ENCODE results near the gene CHST8.

Gene CHST8

GRCh38 chr19:33700408-33701013 lies 78.8 kb downstream of the CHST8 start:
- H3K9ac ChIP-seq (ENCODE audit: low read depth in 1 of 2, low read length in 2 of 2) = no peak overlapping the region
- no peaks in the 10 kb centered on the region for H3K4me1 ChIP-seq (ENCODE audit: control insufficient read depth in 2 of 2, insufficient read depth in 2 of 2, low read length in 2 of 2)
- H3K36me3 ChIP-seq (ENCODE audit: control insufficient read depth in 2 of 2, insufficient read depth in 2 of 2, low read length in 2 of 2) = no peaks in the 10 kb centered on the region
- no peak overlapping the region for H3K4me3 ChIP-seq (ENCODE audit: low read length in 2 of 2)
- H3K9me3 ChIP-seq (ENCODE audit: control insufficient read depth in 2 of 2, low read length in 2 of 2) = no peaks in the 10 kb centered on the region
- no peak overlapping the region for H3K27ac ChIP-seq (ENCODE audit: low read depth in 2 of 2, low read length in 2 of 2)
- H3K27me3 ChIP-seq (ENCODE audit: control insufficient read depth in 2 of 2, insufficient read depth in 2 of 2, low read length in 2 of 2) = no peaks in the 10 kb centered on the region

DNA sequence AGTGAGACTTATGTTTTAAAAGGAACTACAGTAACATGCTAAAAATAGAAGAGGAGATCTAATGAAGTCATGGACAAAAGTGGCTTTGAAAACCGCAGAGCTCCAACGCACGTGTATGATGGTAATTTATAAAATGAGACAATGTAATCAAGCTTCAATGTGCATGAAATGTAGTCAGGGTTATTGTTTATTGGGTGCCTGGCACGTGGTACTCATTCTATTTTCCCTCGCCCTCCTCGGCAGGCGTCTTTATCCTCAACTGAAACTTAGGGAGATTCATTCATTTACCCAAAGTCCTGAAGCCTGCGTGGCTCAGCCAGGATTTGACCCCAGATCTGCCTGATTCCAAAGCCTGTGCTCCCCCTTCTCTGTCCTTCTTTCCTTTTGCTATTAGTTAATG lies 79.8 kb downstream of the CHST8 start:
- Histone ChIP-seq H3K9ac (ENCODE audit: low read depth in 1 of 2, low read length in 2 of 2) (no peak overlapping the region), H3K27ac (ENCODE audit: low read depth in 2 of 2, low read length in 2 of 2) (no peak overlapping the region), H3K9me3 (ENCODE audit: control insufficient read depth in 2 of 2, low read length in 2 of 2) (no peaks in the 10 kb centered on the region), H3K4me3 (ENCODE audit: low read length in 2 of 2) (no peak overlapping the region), H3K36me3 (ENCODE audit: control insufficient read depth in 2 of 2, insufficient read depth in 2 of 2, low read length in 2 of 2) (no peaks in the 10 kb centered on the region), H3K27me3 (ENCODE audit: control insufficient read depth in 2 of 2, insufficient read depth in 2 of 2, low read length in 2 of 2) (no peaks in the 10 kb centered on the region), H3K4me1 (ENCODE audit: control insufficient read depth in 2 of 2, insufficient read depth in 2 of 2, low read length in 2 of 2) (no peaks in the 10 kb centered on the region)

- H3K36me3 ChIP-seq (ENCODE audit: control insufficient read depth in 2 of 2, insufficient read depth in 2 of 2, low read length in 2 of 2) = no peaks in the 10 kb centered on the region
- H3K27me3 ChIP-seq (ENCODE audit: control insufficient read depth in 2 of 2, insufficient read depth in 2 of 2, low read length in 2 of 2) = no peaks in the 10 kb centered on the region
- H3K9me3 ChIP-seq (ENCODE audit: control insufficient read depth in 2 of 2, low read length in 2 of 2) = no peaks in the 10 kb centered on the region
- H3K27ac ChIP-seq (ENCODE audit: low read depth in 2 of 2, low read length in 2 of 2) = no peak overlapping the region
- no peak overlapping the region for H3K4me3 ChIP-seq (ENCODE audit: low read length in 2 of 2)
- no peaks in the 10 kb centered on the region for H3K4me1 ChIP-seq (ENCODE audit: control insufficient read depth in 2 of 2, insufficient read depth in 2 of 2, low read length in 2 of 2)
- H3K9ac ChIP-seq (ENCODE audit: low read depth in 1 of 2, low read length in 2 of 2) = no peak overlapping the region
Measured at GRCh38 chr19:33702606-33703437, 81.1 kb downstream of the CHST8 start.

DNA sequence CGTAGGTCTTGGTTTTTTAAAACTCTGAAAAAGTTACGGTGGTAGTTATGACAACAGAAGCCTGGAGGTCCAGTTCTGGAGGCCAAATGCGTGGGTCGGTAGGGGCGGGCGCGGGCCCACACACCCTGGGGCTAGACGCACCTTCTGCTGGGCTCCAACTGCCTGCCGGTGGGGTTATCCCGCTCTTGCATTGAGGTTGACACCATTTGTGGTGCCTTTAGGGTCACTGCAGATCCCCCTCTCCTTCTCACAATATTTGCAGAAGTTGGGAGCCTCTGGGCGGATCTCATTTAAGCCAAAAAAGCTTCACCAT lies 81.6 kb downstream of the CHST8 start:
- no peaks in the 10 kb centered on the region for H3K4me1 ChIP-seq (ENCODE audit: control insufficient read depth in 2 of 2, insufficient read depth in 2 of 2, low read length in 2 of 2)
- H3K27ac ChIP-seq (ENCODE audit: low read depth in 2 of 2, low read length in 2 of 2) = no peak overlapping the region
- no peaks in the 10 kb centered on the region for H3K36me3 ChIP-seq (ENCODE audit: control insufficient read depth in 2 of 2, insufficient read depth in 2 of 2, low read length in 2 of 2)
- H3K4me3 ChIP-seq (ENCODE audit: low read length in 2 of 2) = no peak overlapping the region
- H3K9ac ChIP-seq (ENCODE audit: low read depth in 1 of 2, low read length in 2 of 2) = no peak overlapping the region
- H3K9me3 ChIP-seq (ENCODE audit: control insufficient read depth in 2 of 2, low read length in 2 of 2) = peaks cover 0 to 2% of the 10 kb centered on the region in 2 donors
- H3K27me3 ChIP-seq (ENCODE audit: control insufficient read depth in 2 of 2, insufficient read depth in 2 of 2, low read length in 2 of 2) = no peaks in the 10 kb centered on the region

- Histone ChIP-seq H3K4me1 (ENCODE audit: control insufficient read depth in 2 of 2, insufficient read depth in 2 of 2, low read length in 2 of 2) (no peaks in the 10 kb centered on the region), H3K27me3 (ENCODE audit: control insufficient read depth in 2 of 2, insufficient read depth in 2 of 2, low read length in 2 of 2) (no peaks in the 10 kb centered on the region), H3K9ac (ENCODE audit: low read depth in 1 of 2, low read length in 2 of 2) (no peak overlapping the region), H3K4me3 (ENCODE audit: low read length in 2 of 2) (no peak overlapping the region), H3K36me3 (ENCODE audit: control insufficient read depth in 2 of 2, insufficient read depth in 2 of 2, low read length in 2 of 2) (no peaks in the 10 kb centered on the region), H3K9me3 (ENCODE audit: control insufficient read depth in 2 of 2, low read length in 2 of 2) (peaks cover 0 to 2% of the 10 kb centered on the region in 2 donors), H3K27ac (ENCODE audit: low read depth in 2 of 2, low read length in 2 of 2) (no peak overlapping the region)
Measured at GRCh38 chr19:33703821-33704220, 82.1 kb downstream of the CHST8 start.

GRCh38 chr19:33704271-33704670 lies 82.5 kb downstream of the CHST8 start:
- no peak overlapping the region for H3K9ac ChIP-seq (ENCODE audit: low read depth in 1 of 2, low read length in 2 of 2)
- peaks cover 0 to 2% of the 10 kb centered on the region in 2 donors for H3K9me3 ChIP-seq (ENCODE audit: control insufficient read depth in 2 of 2, low read length in 2 of 2)
- no peaks in the 10 kb centered on the region for H3K4me1 ChIP-seq (ENCODE audit: control insufficient read depth in 2 of 2, insufficient read depth in 2 of 2, low read length in 2 of 2)
- no peak overlapping the region for H3K27ac ChIP-seq (ENCODE audit: low read depth in 2 of 2, low read length in 2 of 2)
- H3K36me3 ChIP-seq (ENCODE audit: control insufficient read depth in 2 of 2, insufficient read depth in 2 of 2, low read length in 2 of 2) = no peaks in the 10 kb centered on the region
- H3K27me3 ChIP-seq (ENCODE audit: control insufficient read depth in 2 of 2, insufficient read depth in 2 of 2, low read length in 2 of 2) = no peaks in the 10 kb centered on the region
- H3K4me3 ChIP-seq (ENCODE audit: low read length in 2 of 2) = no peak overlapping the region

GRCh38 chr19:33705090-33705847 lies 83.5 kb downstream of the CHST8 start:
- Histone ChIP-seq H3K4me1 (ENCODE audit: control insufficient read depth in 2 of 2, insufficient read depth in 2 of 2, low read length in 2 of 2) (no peaks in the 10 kb centered on the region), H3K36me3 (ENCODE audit: control insufficient read depth in 2 of 2, insufficient read depth in 2 of 2, low read length in 2 of 2) (no peaks in the 10 kb centered on the region), H3K4me3 (ENCODE audit: low read length in 2 of 2) (no peak overlapping the region), H3K9ac (ENCODE audit: low read depth in 1 of 2, low read length in 2 of 2) (no peak overlapping the region), H3K27me3 (ENCODE audit: control insufficient read depth in 2 of 2, insufficient read depth in 2 of 2, low read length in 2 of 2) (no peaks in the 10 kb centered on the region), H3K27ac (ENCODE audit: low read depth in 2 of 2, low read length in 2 of 2) (no peak overlapping the region), H3K9me3 (ENCODE audit: control insufficient read depth in 2 of 2, low read length in 2 of 2) (peaks cover 0 to 2% of the 10 kb centered on the region in 2 donors)

DNA sequence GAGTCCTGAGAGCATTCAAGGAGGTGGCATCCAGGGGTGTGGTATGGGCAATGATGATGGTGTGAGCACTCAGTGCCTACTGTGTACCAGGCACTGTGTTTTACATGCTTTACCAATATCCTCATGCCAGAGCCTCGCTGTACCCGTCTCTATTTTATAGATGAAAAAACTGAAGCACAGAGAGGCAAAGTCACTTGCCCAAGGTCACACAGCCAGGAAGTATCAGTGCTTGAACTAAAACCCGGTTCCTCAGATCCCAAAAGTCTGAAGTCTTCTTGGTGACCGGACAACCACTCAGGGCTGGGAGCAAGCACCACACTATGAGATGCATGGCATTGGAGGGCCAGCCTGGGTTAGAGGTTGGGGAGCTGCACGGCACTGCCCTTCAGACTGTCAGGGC lies 84.1 kb downstream of the CHST8 start:
- no peak overlapping the region for H3K4me3 ChIP-seq (ENCODE audit: low read length in 2 of 2)
- H3K9me3 ChIP-seq (ENCODE audit: control insufficient read depth in 2 of 2, low read length in 2 of 2) = peaks cover 0 to 2% of the 10 kb centered on the region in 2 donors
- no peaks in the 10 kb centered on the region for H3K4me1 ChIP-seq (ENCODE audit: control insufficient read depth in 2 of 2, insufficient read depth in 2 of 2, low read length in 2 of 2)
- no peaks in the 10 kb centered on the region for H3K36me3 ChIP-seq (ENCODE audit: control insufficient read depth in 2 of 2, insufficient read depth in 2 of 2, low read length in 2 of 2)
- no peak overlapping the region for H3K9ac ChIP-seq (ENCODE audit: low read depth in 1 of 2, low read length in 2 of 2)
- H3K27ac ChIP-seq (ENCODE audit: low read depth in 2 of 2, low read length in 2 of 2) = no peak overlapping the region
- H3K27me3 ChIP-seq (ENCODE audit: control insufficient read depth in 2 of 2, insufficient read depth in 2 of 2, low read length in 2 of 2) = no peaks in the 10 kb centered on the region

DNA sequence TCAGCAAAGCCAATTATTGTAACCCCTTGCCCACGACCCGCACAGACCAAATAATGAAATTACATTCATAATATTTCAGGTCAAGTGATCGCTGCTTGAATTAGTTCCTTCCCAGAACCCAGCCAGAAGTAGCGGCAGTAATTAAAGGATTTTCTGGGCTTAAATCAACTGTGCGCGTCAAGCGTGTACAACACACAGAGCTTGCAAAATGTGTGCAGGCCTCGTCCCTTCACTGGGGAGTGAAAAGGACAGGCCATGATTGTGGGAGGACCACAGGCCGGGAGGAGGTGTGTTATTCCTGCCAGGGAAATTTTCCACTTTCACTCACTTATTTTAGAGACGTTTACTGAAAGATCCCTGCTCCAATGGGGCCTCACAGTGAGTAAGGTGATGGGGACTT lies 84.9 kb downstream of the CHST8 start:
- H3K36me3 ChIP-seq (ENCODE audit: control insufficient read depth in 2 of 2, insufficient read depth in 2 of 2, low read length in 2 of 2) = no peaks in the 10 kb centered on the region
- H3K9me3 ChIP-seq (ENCODE audit: control insufficient read depth in 2 of 2, low read length in 2 of 2) = peaks cover 0 to 2% of the 10 kb centered on the region in 2 donors
- H3K27ac ChIP-seq (ENCODE audit: low read depth in 2 of 2, low read length in 2 of 2) = no peak overlapping the region
- H3K4me3 ChIP-seq (ENCODE audit: low read length in 2 of 2) = no peak overlapping the region
- H3K27me3 ChIP-seq (ENCODE audit: control insufficient read depth in 2 of 2, insufficient read depth in 2 of 2, low read length in 2 of 2) = no peaks in the 10 kb centered on the region
- H3K9ac ChIP-seq (ENCODE audit: low read depth in 1 of 2, low read length in 2 of 2) = no peak overlapping the region
- no peaks in the 10 kb centered on the region for H3K4me1 ChIP-seq (ENCODE audit: control insufficient read depth in 2 of 2, insufficient read depth in 2 of 2, low read length in 2 of 2)

GRCh38 chr19:33712268-33712667 lies 90.5 kb downstream of the CHST8 start:
- no peaks in the 10 kb centered on the region for H3K36me3 ChIP-seq (ENCODE audit: control insufficient read depth in 2 of 2, insufficient read depth in 2 of 2, low read length in 2 of 2)
- H3K27ac ChIP-seq (ENCODE audit: low read depth in 2 of 2, low read length in 2 of 2) = no peak overlapping the region
- no peaks in the 10 kb centered on the region for H3K4me1 ChIP-seq (ENCODE audit: control insufficient read depth in 2 of 2, insufficient read depth in 2 of 2, low read length in 2 of 2)
- H3K9me3 ChIP-seq (ENCODE audit: control insufficient read depth in 2 of 2, low read length in 2 of 2) = peaks cover 0 to 2% of the 10 kb centered on the region in 2 donors
- no peak overlapping the region for H3K4me3 ChIP-seq (ENCODE audit: low read length in 2 of 2)
- H3K27me3 ChIP-seq (ENCODE audit: control insufficient read depth in 2 of 2, insufficient read depth in 2 of 2, low read length in 2 of 2) = no peaks in the 10 kb centered on the region
- no peak overlapping the region for H3K9ac ChIP-seq (ENCODE audit: low read depth in 1 of 2, low read length in 2 of 2)
